Type B pancreatic cell (in vitro differentiated cells): ENCODE data around the gene UACA. TPM values are rescaled to one million over a fixed set of nuclear protein-coding genes. Genes with fewer than 3 reads are reported as not detected.
A peak's percentile ranks its signal among the peaks of the same experiment; 100 is the strongest.

Source experiments
- DNase-seq: peaks from one replicate; pipeline ENCODE4 v3.0.0; 2021; ENCODE audit warnings: mixed read lengths; ENCODE audit not compliant: unreplicated experiment; ENCODE audit errors: extremely low spot score
- H3K27ac Mint-ChIP-seq: 2 replicates; pipeline ENCODE4 v1.8.0; 2021; ENCODE audit warnings: mild to moderate bottlenecking, mixed read lengths
- H3K27me3 Mint-ChIP-seq: 2 replicates; pipeline ENCODE4 v1.8.0; 2021; ENCODE audit warnings: mixed read lengths
- H3K36me3 Mint-ChIP-seq: 2 replicates; pipeline ENCODE4 v1.8.0; 2021; ENCODE audit warnings: mixed read lengths
- H3K4me1 Mint-ChIP-seq: one replicate; pipeline ENCODE4 v1.8.0; 2021; ENCODE audit warnings: mixed read lengths; ENCODE audit not compliant: unreplicated experiment
- H3K4me3 Mint-ChIP-seq: 2 replicates; pipeline ENCODE4 v1.8.0; 2021; ENCODE audit warnings: mild to moderate bottlenecking, mixed read lengths
- H3K9me3 Mint-ChIP-seq: 2 replicates; pipeline ENCODE4 v1.8.0; 2021; ENCODE audit warnings: mixed read lengths
- CTCF ChIP-seq: fragments of 200-600 bp; sonication (generic); conservative IDR thresholded peaks from 2 replicates; pipeline ENCODE4 v1.5.0; 2021; ENCODE audit warnings: antibody characterized with exemption, mild to moderate bottlenecking
- total RNA-seq: library from RNA; stranded (reverse); gene quantifications from 2 replicates; pipeline ENCODE4 v1.2.1, GENCODE V29; 2021; ENCODE audit warnings: low replicate concordance

The UACA gene
- total RNA-seq, 1 donor from 2014 or later = 36.4 TPM

DNA sequence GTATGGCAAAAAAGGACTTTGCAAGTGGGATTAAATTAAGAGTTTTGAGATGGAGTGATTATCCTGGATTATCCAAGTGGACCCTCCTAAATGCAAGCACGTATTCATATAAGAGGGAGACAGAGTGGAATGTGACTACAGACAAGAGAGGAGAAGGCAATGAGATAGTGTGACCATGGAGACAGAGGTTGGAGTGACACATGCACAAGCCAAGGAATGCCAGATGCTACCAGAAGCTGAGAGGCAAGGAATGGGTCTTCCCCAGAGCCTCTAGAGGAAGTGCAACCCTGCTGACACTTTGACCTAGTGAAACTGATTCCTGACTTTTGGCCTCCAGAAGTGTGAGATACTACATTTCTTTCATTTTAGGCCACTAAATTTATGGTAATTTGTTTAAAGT lies 117.2 kb downstream of the UACA start:
- Mint-ChIP-seq H3K27me3 (no peaks in the 10 kb centered on the region), H3K36me3 (peaks cover 7% of the 10 kb centered on the region), H3K4me3 (no peak overlapping the region), H3K27ac (no peak overlapping the region), H3K4me1 (peaks cover 5% of the 10 kb centered on the region), H3K9me3 (peaks cover 7% of the 10 kb centered on the region)
- no peak for TF ChIP-seq CTCF
- no peak for DNase-seq

GRCh38 chr15:70643783-70644125 lies 119.6 kb downstream of the UACA start:
- H3K4me3 Mint-ChIP-seq = no peak overlapping the region
- H3K27me3 Mint-ChIP-seq = no peaks in the 10 kb centered on the region
- no peak for DNase-seq
- H3K27ac Mint-ChIP-seq = no peak overlapping the region
- no peaks in the 10 kb centered on the region for H3K9me3 Mint-ChIP-seq
- H3K36me3 Mint-ChIP-seq = no peaks in the 10 kb centered on the region
- no peaks in the 10 kb centered on the region for H3K4me1 Mint-ChIP-seq
- no peak for TF ChIP-seq CTCF

DNA sequence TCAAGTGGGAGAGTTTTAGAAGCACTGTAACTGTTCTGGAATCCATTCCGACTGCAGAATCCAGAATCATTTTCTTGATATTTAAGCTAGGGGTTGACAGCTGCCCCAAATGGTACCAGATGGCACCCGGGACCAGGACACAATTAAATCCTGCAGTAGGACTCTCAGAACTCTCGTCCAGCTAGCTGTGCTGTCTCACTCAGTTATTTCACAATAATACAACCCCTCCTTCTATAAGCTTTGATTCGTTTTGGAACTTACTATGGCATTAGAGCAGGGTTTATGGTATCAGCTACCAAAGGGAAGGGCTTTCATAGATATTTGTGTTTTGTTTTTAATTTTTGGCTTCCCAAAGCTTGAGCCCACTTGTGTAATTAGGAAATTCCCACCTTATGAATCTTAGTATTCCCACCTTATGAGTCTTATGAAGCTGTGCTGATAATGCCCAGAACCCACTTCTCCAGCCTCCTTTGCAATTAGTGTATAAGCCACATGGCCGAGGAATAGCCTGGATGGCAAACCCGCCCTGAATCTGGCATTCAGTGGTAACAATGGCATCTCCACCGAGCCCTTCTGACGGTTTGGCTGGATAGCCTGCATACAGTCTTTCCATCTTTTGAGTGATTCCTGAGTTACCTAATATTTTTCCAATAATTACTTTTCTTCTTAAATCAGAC lies 120.1 kb downstream of the UACA start:
- Mint-ChIP-seq H3K4me1 (no peaks in the 10 kb centered on the region), H3K4me3 (no peak overlapping the region), H3K27me3 (no peaks in the 10 kb centered on the region), H3K27ac (no peak overlapping the region), H3K9me3 (no peaks in the 10 kb centered on the region), H3K36me3 (no peaks in the 10 kb centered on the region)
- DNase-seq = no peak
- no peak for TF ChIP-seq CTCF

GRCh38 chr15:70636540-70637165 lies 126.7 kb downstream of the UACA start:
- no peak for DNase-seq
- Mint-ChIP-seq H3K27me3 (peaks cover 11% of the 10 kb centered on the region), H3K27ac (no peak overlapping the region), H3K9me3 (no peaks in the 10 kb centered on the region), H3K4me1 (peaks cover 29% of the 10 kb centered on the region), H3K4me3 (no peak overlapping the region), H3K36me3 (no peaks in the 10 kb centered on the region)
- TF ChIP-seq CTCF = peak; percentile 51

- H3K4me3 Mint-ChIP-seq = no peak overlapping the region
- H3K4me1 Mint-ChIP-seq = peaks cover 37% of the 10 kb centered on the region
- no peak overlapping the region for H3K27ac Mint-ChIP-seq
- no peaks in the 10 kb centered on the region for H3K9me3 Mint-ChIP-seq
- no peak for TF ChIP-seq CTCF
- H3K27me3 Mint-ChIP-seq = peaks cover 11% of the 10 kb centered on the region
- no peaks in the 10 kb centered on the region for H3K36me3 Mint-ChIP-seq
- no peak for DNase-seq
These were observed 127.5 kb downstream of the UACA start for GRCh38 chr15:70635895-70636294.
